ENCODE data around the gene TIGIT.

TIGIT gene

GRCh38 chr3:114313426-114313825 is 19.6 kb downstream of the TIGIT start:
- DNase-seq (ENCODE audit: low read depth) = no peak

GRCh38 chr3:114314282-114314681 is 20.5 kb downstream of the TIGIT start:
- no peak for DNase-seq (ENCODE audit: low read depth)

GRCh38 chr3:114318295-114318694 is 24.5 kb downstream of the TIGIT start:
- DNase-seq (ENCODE audit: low read depth) = no peak

GRCh38 chr3:114319453-114319852 is 25.6 kb downstream of the TIGIT start:
- DNase-seq (ENCODE audit: low read depth) = no peak

- DNase-seq (ENCODE audit: low read depth) = no peak
Observed at GRCh38 chr3:114320246-114320645, 26.4 kb downstream of the TIGIT start.

- no peak for DNase-seq (ENCODE audit: low read depth)
Observed at GRCh38 chr3:114323546-114324254, 29.9 kb downstream of the TIGIT start.

GRCh38 chr3:114327665-114328064 is 33.8 kb downstream of the TIGIT start:
- no peak for DNase-seq (ENCODE audit: low read depth)

- DNase-seq (ENCODE audit: low read depth) = no peak
Observed at GRCh38 chr3:114328345-114328744, 34.5 kb downstream of the TIGIT start.

- no peak for DNase-seq (ENCODE audit: low read depth)
Observed at GRCh38 chr3:114329823-114330222, 36.0 kb downstream of the TIGIT start.

- DNase-seq (ENCODE audit: low read depth) = no peak
Observed at GRCh38 chr3:114331007-114331406, 37.2 kb downstream of the TIGIT start.

GRCh38 chr3:114331710-114332109 is 37.9 kb downstream of the TIGIT start:
- no peak for DNase-seq (ENCODE audit: low read depth)

GRCh38 chr3:114332342-114333179 is 38.7 kb downstream of the TIGIT start:
- DNase-seq (ENCODE audit: low read depth) = no peak

- no peak for DNase-seq (ENCODE audit: low read depth)
Observed at GRCh38 chr3:114333180-114333922, 39.5 kb downstream of the TIGIT start.

- no peak for DNase-seq (ENCODE audit: low read depth)
Observed at GRCh38 chr3:114333923-114334240, 40.1 kb downstream of the TIGIT start.

- no peak for DNase-seq (ENCODE audit: low read depth)
Observed at GRCh38 chr3:114336122-114336697, 42.4 kb downstream of the TIGIT start.

- no peak for DNase-seq (ENCODE audit: low read depth)
Observed at GRCh38 chr3:114336857-114337256, 43.0 kb downstream of the TIGIT start.

GRCh38 chr3:114338651-114339357 is 45.0 kb downstream of the TIGIT start:
- DNase-seq (ENCODE audit: low read depth) = no peak

- no peak for DNase-seq (ENCODE audit: low read depth)
Observed at GRCh38 chr3:114344492-114344891, 50.7 kb downstream of the TIGIT start.

- no peak for DNase-seq (ENCODE audit: low read depth)
Observed at GRCh38 chr3:114350271-114350670, 56.4 kb downstream of the TIGIT start.

GRCh38 chr3:114350690-114351089 is 56.9 kb downstream of the TIGIT start:
- DNase-seq (ENCODE audit: low read depth) = no peak

GRCh38 chr3:114351123-114351821 is 57.4 kb downstream of the TIGIT start:
- DNase-seq (ENCODE audit: low read depth) = no peak
